K562 (cell line): ENCODE measurements around the gene CAB39.

Experiments used
- TF ChIP-seq, protein P1 (sequence below), 2 experiments: fragments of 450-650 bp in 1 of 2; sonication (generic) in 1 of 2; formaldehyde crosslinking in 1 of 2; IDR thresholded peaks in 1 of 2; conservative IDR thresholded peaks in 1 of 2; 2 replicates each; pipeline versions ENCODE4 v1.6.1 to v1.8.1; 2016 to 2023; ENCODE audit warnings: mild to moderate bottlenecking in 2 of 2, moderate library complexity in 2 of 2, inconsistent platforms in 1 of 2, missing genetic modification reagents in 1 of 2
- TF ChIP-seq, protein P2 (sequence below): IDR thresholded peaks from 2 replicates; pipeline ENCODE4 v1.6.1; 2014; ENCODE audit warnings: antibody characterized with exemption

DNA sequence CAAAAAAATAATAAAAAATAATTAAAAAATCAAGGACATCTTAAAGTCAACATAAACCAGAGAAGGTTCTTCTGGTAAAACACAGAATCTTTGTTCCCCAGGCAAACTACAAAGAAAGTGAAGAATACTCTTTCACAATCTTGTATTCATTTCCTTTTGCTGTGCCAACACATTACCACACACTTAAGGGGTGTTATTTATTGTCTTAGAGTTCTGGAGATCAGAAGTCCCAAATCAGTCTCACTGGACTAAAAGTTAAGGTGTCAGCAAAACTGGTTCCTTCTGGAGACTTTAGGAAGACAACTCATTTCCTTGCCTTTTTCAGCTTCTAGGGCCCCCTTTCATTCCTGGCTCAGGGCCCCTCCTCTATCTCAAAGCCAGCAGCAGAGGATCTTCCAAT is 12.2 kb upstream of the CAB39 start:
- TF ChIP-seq, protein P1, sequence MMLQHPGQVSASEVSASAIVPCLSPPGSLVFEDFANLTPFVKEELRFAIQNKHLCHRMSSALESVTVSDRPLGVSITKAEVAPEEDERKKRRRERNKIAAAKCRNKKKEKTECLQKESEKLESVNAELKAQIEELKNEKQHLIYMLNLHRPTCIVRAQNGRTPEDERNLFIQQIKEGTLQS (IDR thresholded peaks at IDR 0.05): no peak
- TF ChIP-seq, protein P1 (CRISPR knock-in tag; conservative IDR thresholded peaks at IDR 0.05): no peak
- TF ChIP-seq, protein P2, sequence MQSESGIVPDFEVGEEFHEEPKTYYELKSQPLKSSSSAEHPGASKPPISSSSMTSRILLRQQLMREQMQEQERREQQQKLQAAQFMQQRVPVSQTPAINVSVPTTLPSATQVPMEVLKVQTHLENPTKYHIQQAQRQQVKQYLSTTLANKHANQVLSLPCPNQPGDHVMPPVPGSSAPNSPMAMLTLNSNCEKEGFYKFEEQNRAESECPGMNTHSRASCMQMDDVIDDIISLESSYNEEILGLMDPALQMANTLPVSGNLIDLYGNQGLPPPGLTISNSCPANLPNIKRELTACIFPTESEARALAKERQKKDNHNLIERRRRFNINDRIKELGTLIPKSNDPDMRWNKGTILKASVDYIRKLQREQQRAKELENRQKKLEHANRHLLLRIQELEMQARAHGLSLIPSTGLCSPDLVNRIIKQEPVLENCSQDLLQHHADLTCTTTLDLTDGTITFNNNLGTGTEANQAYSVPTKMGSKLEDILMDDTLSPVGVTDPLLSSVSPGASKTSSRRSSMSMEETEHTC: no peak
